ENCODE data around the gene IFIH1. TPM values are rescaled to one million over a fixed set of nuclear protein-coding genes. Genes with fewer than 3 reads are reported as not detected.

The IFIH1 gene
- polyA plus RNA-seq, 6 donors from 2014 or later, result 12.3 to 47.9 (median 41.2) TPM

- H3K4me3 Mint-ChIP-seq, result peak overlapping the region in 6 of 8 donors; percentile 5 to 79 (median 48)
- DNase-seq (no peak), ATAC-seq (ENCODE audit: low read depth in 2 of 2) (peak; percentile 30 to 54)
- H3K36me3 Mint-ChIP-seq, result no peaks in the 10 kb centered on the region
- H3K4me1 Mint-ChIP-seq, result peaks cover 7 to 20% (median 18%) of the 10 kb centered on the region in 3 donors
- peaks cover 0 to 2% (median 0%) of the 10 kb centered on the region in 7 donors for H3K9me3 Mint-ChIP-seq
- peak overlapping the region in 5 of 6 donors; percentile 7 to 89 (median 65) for H3K27ac Mint-ChIP-seq
- no peaks in the 10 kb centered on the region for H3K27me3 Mint-ChIP-seq
Observed at GRCh38 chr2:162327134-162327769, 8.8 kb upstream of the IFIH1 start.

- no peaks in the 10 kb centered on the region for H3K27me3 Mint-ChIP-seq
- DNase-seq (no peak), ATAC-seq (ENCODE audit: low read depth in 2 of 2) (no peak)
- H3K9me3 Mint-ChIP-seq, result peaks cover 0 to 2% (median 0%) of the 10 kb centered on the region in 7 donors
- peak overlapping the region in 1 of 6 donors; percentile 32 for H3K27ac Mint-ChIP-seq
- peaks cover 9 to 34% (median 34%) of the 10 kb centered on the region in 3 donors for H3K4me1 Mint-ChIP-seq
- no peak overlapping the region for H3K4me3 Mint-ChIP-seq
- peaks cover 0 to 4% of the 10 kb centered on the region in 2 donors for H3K36me3 Mint-ChIP-seq
Observed at GRCh38 chr2:162324953-162325352, 6.5 kb upstream of the IFIH1 start.

DNA sequence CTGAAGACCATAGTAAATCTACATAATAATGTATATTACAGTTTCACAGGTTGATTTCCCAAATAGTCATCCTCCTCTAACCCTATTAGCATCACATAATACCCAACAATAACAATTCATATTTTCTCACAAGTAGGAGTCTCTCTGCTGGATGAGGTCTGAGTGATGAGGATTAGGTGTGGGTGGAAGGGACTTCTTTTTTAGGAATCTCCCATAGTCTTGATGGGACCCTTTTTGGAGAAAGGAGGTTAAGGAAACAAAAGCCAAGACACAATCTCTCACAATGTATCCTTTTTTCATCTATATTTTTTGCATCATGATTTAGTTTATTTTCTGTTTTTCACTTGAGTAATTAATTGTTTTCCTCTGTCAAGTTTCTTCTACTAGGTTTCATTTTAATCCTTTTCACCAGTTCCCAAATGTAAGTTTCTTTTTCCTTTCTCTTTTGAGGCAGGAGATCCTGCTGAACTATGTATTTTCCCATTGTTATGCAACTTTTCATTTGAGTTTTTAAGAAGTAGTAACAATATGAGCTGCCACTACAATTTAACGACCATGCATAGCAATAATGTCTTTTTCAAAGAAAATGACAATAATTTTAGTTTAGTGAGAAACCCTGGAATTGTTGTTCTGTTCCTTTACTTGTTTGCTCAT is 2.5 kb upstream of the IFIH1 start:
- Mint-ChIP-seq H3K36me3 (peaks cover 0 to 4% of the 10 kb centered on the region in 2 donors), H3K27ac (peak overlapping the region; percentile 47 to 100 (median 89)), H3K4me1 (peaks cover 25 to 45% (median 40%) of the 10 kb centered on the region in 3 donors), H3K9me3 (no peaks in the 10 kb centered on the region), H3K27me3 (no peaks in the 10 kb centered on the region), H3K4me3 (peak overlapping the region in 1 of 8 donors; percentile 52)
- ATAC-seq (ENCODE audit: low read depth in 2 of 2) (no peak), DNase-seq (no peak)

- no peaks in the 10 kb centered on the region for H3K27me3 Mint-ChIP-seq
- H3K9me3 Mint-ChIP-seq, result no peaks in the 10 kb centered on the region
- peaks cover 0 to 9% of the 10 kb centered on the region in 2 donors for H3K36me3 Mint-ChIP-seq
- H3K4me1 Mint-ChIP-seq, result peaks cover 43 to 66% (median 65%) of the 10 kb centered on the region in 3 donors
- H3K4me3 Mint-ChIP-seq, result peak overlapping the region; percentile 90 to 100 (median 98)
- DNase-seq, result no peak
- ATAC-seq (ENCODE audit: low read depth in 2 of 2), result no peak
- H3K27ac Mint-ChIP-seq, result peak overlapping the region; percentile 99 to 100 (median 100)
Observed at GRCh38 chr2:162317861-162318327, 590 bp downstream of the IFIH1 start.

- Mint-ChIP-seq H3K4me1 (peaks cover 43 to 72% (median 72%) of the 10 kb centered on the region in 3 donors), H3K27me3 (no peaks in the 10 kb centered on the region), H3K4me3 (peak overlapping the region; percentile 90 to 100 (median 98)), H3K27ac (peak overlapping the region; percentile 99 to 100 (median 100)), H3K36me3 (peaks cover 0 to 9% of the 10 kb centered on the region in 2 donors), H3K9me3 (no peaks in the 10 kb centered on the region)
- DNase-seq (no peak), ATAC-seq (ENCODE audit: low read depth in 2 of 2) (no peak)
Observed at GRCh38 chr2:162317058-162317742, 1.3 kb downstream of the IFIH1 start.

- no peak for DNase-seq
- peaks cover 0 to 9% of the 10 kb centered on the region in 2 donors for H3K36me3 Mint-ChIP-seq
- H3K27me3 Mint-ChIP-seq, result no peaks in the 10 kb centered on the region
- peak overlapping the region; percentile 4 to 100 (median 96) for H3K4me3 Mint-ChIP-seq
- peak overlapping the region in 5 of 6 donors; percentile 40 to 100 (median 91) for H3K27ac Mint-ChIP-seq
- no peak for ATAC-seq (ENCODE audit: low read depth in 2 of 2)
- H3K4me1 Mint-ChIP-seq, result peaks cover 43 to 73% (median 71%) of the 10 kb centered on the region in 3 donors
- no peaks in the 10 kb centered on the region for H3K9me3 Mint-ChIP-seq
Observed at GRCh38 chr2:162316590-162316989, 1.9 kb downstream of the IFIH1 start.

DNA sequence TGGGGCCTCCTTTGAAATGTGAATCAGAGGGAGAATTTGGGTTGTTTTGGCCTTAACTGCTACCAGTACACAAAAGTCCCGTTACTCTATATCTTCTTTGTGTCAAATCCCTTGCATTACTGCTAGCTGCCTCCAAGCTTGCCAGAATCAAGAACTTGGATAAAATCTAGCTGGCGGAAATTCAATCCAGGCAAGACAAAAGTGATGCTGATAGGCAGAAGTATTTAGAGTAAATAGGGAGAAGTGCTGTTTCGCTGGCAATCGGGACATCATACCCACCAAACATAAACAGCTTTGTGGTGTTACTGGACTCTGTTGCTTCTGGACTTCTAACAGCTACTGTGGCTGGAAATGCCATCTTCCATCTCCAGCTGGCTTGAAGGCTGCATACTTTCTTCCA is 2.5 kb downstream of the IFIH1 start:
- DNase-seq, result no peak
- Mint-ChIP-seq H3K4me1 (peaks cover 43 to 69% (median 65%) of the 10 kb centered on the region in 3 donors), H3K4me3 (peak overlapping the region; percentile 30 to 100 (median 96)), H3K36me3 (peaks cover 0 to 7% of the 10 kb centered on the region in 2 donors), H3K27me3 (no peaks in the 10 kb centered on the region), H3K9me3 (no peaks in the 10 kb centered on the region), H3K27ac (peak overlapping the region; percentile 13 to 100 (median 78))
- ATAC-seq (ENCODE audit: low read depth in 2 of 2), result no peak

DNA sequence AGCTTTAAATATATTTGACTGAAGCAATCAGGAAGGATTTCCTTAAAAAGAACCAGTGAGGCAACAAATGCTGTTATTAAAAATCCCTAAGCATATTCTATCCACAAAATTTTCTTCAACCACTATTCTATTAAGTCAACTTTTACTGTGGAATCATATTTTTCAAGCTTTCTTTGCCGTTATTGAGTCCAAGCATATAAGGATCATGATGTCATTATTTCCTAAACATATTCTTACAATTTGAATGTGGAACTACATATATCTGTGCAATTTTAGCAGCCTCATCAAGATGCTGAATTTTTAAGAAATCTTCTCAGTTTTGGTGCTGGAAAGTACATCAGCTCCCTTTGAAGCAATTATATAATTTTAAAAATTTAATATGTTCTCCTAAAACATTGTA is 5.6 kb downstream of the IFIH1 start:
- Mint-ChIP-seq H3K27me3 (no peaks in the 10 kb centered on the region), H3K4me3 (no peak overlapping the region), H3K4me1 (peaks cover 38 to 45% (median 43%) of the 10 kb centered on the region in 3 donors), H3K36me3 (peaks cover 10 to 20% of the 10 kb centered on the region in 2 donors), H3K9me3 (peaks cover 0 to 2% (median 0%) of the 10 kb centered on the region in 7 donors), H3K27ac (peak overlapping the region in 5 of 6 donors; percentile 24 to 91 (median 41))
- ATAC-seq (ENCODE audit: low read depth in 2 of 2), result no peak
- DNase-seq, result no peak

- peaks cover 0 to 2% (median 0%) of the 10 kb centered on the region in 7 donors for H3K9me3 Mint-ChIP-seq
- ATAC-seq (ENCODE audit: low read depth in 2 of 2) (no peak), DNase-seq (no peak)
Observed at GRCh38 chr2:162308747-162309503, 9.6 kb downstream of the IFIH1 start.

GRCh38 chr2:162305901-162306300 is 12.6 kb downstream of the IFIH1 start:
- Mint-ChIP-seq H3K9me3 (peaks cover 0 to 2% (median 0%) of the 10 kb centered on the region in 7 donors), H3K27ac (peak overlapping the region in 1 of 6 donors; percentile 66), H3K36me3 (peaks cover 10 to 13% of the 10 kb centered on the region in 2 donors), H3K27me3 (no peaks in the 10 kb centered on the region), H3K4me1 (peaks cover 0 to 15% (median 4%) of the 10 kb centered on the region in 3 donors), H3K4me3 (no peak overlapping the region)
- DNase-seq (no peak), ATAC-seq (ENCODE audit: low read depth in 2 of 2) (no peak)

More at GRCh38 chr2:162308747-162309503, 9.6 kb downstream of the IFIH1 start:
- Mint-ChIP-seq H3K36me3 (peaks cover 10 to 15% of the 10 kb centered on the region in 2 donors), H3K4me1 (peaks cover 11 to 14% (median 12%) of the 10 kb centered on the region in 3 donors), H3K4me3 (no peak overlapping the region), H3K27ac (peak overlapping the region in 5 of 6 donors; percentile 24 to 91 (median 56)), H3K27me3 (no peaks in the 10 kb centered on the region)

- Mint-ChIP-seq H3K27me3 (no peaks in the 10 kb centered on the region), H3K4me3 (no peak overlapping the region), H3K4me1 (peaks cover 0 to 7% (median 4%) of the 10 kb centered on the region in 3 donors), H3K27ac (no peak overlapping the region), H3K36me3 (no peaks in the 10 kb centered on the region), H3K9me3 (no peaks in the 10 kb centered on the region)
- DNase-seq (no peak), ATAC-seq (ENCODE audit: low read depth in 2 of 2) (no peak)
Observed at GRCh38 chr2:162301877-162302276, 16.6 kb downstream of the IFIH1 start.

DNA sequence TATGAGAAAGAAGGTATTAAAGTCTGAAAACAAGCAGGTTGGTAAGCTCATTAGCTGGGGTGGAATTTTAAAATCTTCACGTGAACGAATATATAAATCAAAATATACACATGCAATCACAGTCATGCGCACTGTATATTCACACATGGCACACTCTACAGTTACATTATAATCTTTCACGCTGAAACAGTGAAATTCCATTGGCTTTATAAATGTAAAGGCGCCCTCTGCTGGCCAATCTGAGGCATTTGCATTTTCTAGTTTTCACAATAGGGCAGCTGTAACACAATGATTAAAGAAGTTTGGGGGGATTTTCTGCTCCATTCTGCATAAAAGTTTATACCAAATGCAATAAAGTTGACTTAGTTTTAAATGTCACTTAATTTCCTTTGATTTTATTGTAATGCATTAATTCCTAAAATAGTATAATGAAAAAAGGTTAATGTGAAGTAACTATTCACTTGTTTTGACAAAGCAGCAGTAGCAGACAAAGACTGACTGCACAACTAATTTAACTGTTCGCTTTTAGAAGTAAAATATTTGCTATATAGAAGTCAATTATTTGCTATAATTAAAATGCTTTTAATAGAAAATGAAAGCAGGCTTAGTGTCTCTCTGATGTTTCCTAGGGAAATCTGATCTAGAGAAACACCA is 17.2 kb downstream of the IFIH1 start:
- H3K36me3 Mint-ChIP-seq, result no peaks in the 10 kb centered on the region
- no peaks in the 10 kb centered on the region for H3K27me3 Mint-ChIP-seq
- DNase-seq, result peak; percentile 45
- peak; percentile 77 to 86 for ATAC-seq (ENCODE audit: low read depth in 2 of 2)
- no peaks in the 10 kb centered on the region for H3K9me3 Mint-ChIP-seq
- no peak overlapping the region for H3K4me3 Mint-ChIP-seq
- peaks cover 0 to 7% (median 4%) of the 10 kb centered on the region in 3 donors for H3K4me1 Mint-ChIP-seq
- no peak overlapping the region for H3K27ac Mint-ChIP-seq

Data from naive B cell (primary cell).